VCaP (cell line): Measurements from ENCODE around the gene FSIP1.
A peak's percentile ranks its signal among the peaks of the same experiment; 100 is the strongest.

Experiments
- H3K27ac ChIP-seq: fragments of 450-650 bp; 2 replicates; pipeline ENCODE4 v1.5.1; 2017
- TF ChIP-seq, protein P1 (sequence below): fragments of 450-650 bp; conservative IDR thresholded peaks from 2 replicates; pipeline ENCODE4 v1.5.1; 2017; ENCODE audit warnings: mild to moderate bottlenecking, moderate library complexity

Gene FSIP1

DNA sequence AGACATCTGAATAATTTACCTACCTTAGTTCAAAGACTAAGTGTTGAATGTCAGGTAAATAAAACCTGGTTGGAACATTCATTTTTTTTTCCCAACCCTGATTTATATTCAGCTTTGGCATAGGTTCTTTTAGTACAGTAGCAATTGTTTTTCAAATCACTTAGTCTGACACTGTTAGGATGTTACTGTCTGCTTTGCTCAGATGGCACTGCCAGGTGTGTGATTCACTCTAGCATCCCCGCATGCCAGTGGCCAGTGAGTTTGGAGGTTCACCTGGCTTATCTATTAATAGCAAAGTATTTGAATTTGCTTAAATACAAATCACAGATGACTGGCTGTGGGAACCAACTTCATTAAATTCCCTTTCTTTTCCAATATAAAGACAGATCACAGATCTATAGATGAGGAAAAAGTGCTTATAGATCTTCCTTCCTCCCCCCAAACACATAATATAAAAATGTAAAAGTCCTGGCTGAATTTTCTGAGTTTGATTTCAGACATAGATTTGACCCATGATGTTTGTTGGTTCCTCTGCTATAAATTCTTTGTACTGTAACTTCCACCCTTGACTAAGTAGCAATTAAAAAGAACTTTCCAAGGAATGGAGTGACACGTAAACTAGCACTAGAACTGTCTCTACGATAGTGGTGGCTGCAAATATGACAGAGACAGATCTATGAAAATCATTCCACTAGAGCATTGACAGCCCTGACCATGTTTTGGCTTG, 197.8 kb downstream of the FSIP1 start:
- H3K27ac ChIP-seq = peak overlapping the region; percentile 94

DNA sequence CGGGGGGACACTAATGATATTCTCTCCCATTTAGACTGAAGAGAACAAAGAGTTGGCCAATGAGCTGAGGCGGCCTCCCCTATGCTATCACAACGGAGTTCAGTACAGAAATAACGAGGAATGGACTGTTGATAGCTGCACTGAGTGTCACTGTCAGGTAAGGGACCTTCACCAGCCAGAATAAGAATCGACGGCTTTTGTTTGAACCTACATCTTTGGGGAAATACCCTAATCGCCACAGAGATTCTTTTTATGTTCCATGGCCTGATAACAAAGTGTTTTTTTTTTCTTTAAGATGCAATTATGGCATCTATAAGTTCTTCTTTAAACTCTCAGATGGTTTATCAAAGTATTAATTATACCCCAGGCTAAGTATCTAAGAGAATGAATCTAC, 198.4 kb downstream of the FSIP1 start:
- H3K27ac ChIP-seq = peak overlapping the region; percentile 94
- TF ChIP-seq, protein P1, sequence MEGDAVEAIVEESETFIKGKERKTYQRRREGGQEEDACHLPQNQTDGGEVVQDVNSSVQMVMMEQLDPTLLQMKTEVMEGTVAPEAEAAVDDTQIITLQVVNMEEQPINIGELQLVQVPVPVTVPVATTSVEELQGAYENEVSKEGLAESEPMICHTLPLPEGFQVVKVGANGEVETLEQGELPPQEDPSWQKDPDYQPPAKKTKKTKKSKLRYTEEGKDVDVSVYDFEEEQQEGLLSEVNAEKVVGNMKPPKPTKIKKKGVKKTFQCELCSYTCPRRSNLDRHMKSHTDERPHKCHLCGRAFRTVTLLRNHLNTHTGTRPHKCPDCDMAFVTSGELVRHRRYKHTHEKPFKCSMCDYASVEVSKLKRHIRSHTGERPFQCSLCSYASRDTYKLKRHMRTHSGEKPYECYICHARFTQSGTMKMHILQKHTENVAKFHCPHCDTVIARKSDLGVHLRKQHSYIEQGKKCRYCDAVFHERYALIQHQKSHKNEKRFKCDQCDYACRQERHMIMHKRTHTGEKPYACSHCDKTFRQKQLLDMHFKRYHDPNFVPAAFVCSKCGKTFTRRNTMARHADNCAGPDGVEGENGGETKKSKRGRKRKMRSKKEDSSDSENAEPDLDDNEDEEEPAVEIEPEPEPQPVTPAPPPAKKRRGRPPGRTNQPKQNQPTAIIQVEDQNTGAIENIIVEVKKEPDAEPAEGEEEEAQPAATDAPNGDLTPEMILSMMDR = no peak

More for the DNA sequence above, 197.8 kb downstream of the FSIP1 start:
- TF ChIP-seq, protein P1 = no peak

DNA sequence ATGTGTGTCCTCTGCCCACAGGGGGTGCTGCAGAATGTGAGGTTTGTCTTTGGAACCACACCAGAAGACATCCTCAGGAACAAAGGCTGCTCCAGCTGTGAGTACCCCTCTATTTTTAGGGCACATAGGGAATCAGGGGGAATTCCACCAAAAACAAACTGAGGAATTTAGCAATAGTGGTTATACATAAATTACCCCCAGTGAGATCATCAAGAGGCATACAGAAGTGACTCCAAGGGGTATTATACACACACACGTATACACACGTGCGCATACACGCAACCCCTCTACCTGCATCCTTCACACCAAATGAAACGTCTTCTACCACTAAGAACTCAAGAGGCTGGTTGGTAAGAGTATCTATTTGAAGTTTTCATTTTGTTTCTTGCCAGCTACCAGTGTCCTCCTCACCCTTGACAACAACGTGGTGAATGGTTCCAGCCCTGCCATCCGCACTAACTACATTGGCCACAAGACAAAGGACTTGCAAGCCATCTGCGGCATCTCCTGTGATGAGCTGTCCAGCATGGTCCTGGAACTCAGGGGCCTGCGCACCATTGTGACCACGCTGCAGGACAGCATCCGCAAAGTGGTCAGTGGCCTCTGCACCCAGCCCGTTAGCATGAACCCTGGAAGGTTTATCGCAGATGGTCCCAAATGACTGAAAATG, 198.9 kb downstream of the FSIP1 start:
- H3K27ac ChIP-seq = peak overlapping the region; percentile 94
- TF ChIP-seq, protein P1 = peak; percentile 18; the same call in 1 of the 2 replicates

DNA sequence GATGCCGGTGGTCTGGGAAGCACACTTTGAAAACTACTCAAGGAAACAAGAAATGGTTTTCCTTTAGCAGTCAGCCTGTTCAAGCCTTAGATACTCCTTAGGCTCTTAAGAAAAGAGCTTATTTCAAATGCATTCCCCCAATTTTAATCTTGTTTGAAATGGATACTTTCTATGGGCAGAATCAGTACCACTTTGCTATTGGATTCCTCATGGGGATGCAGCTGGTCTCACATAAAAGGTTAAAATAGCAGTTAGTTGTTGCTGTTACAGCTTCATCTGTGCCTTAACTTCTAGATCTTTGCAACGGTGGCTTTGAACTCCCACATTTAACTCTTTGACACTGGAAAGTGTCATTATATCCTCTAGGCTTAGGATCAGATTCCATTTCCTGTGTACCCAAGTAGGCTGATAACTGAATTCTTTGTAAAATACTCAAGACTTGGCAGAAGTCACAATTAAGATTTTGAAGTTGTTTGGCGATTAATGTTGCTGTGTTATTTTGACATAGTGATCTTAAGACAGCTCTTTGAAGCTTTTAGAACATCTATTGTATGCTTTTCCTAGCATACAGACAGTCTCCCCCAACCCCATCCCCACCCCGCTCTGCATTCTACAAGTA, 199.6 kb downstream of the FSIP1 start:
- H3K27ac ChIP-seq = peak overlapping the region; percentile 94
- TF ChIP-seq, protein P1 = peak; percentile 44; the same call in 1 of the 2 replicates

DNA sequence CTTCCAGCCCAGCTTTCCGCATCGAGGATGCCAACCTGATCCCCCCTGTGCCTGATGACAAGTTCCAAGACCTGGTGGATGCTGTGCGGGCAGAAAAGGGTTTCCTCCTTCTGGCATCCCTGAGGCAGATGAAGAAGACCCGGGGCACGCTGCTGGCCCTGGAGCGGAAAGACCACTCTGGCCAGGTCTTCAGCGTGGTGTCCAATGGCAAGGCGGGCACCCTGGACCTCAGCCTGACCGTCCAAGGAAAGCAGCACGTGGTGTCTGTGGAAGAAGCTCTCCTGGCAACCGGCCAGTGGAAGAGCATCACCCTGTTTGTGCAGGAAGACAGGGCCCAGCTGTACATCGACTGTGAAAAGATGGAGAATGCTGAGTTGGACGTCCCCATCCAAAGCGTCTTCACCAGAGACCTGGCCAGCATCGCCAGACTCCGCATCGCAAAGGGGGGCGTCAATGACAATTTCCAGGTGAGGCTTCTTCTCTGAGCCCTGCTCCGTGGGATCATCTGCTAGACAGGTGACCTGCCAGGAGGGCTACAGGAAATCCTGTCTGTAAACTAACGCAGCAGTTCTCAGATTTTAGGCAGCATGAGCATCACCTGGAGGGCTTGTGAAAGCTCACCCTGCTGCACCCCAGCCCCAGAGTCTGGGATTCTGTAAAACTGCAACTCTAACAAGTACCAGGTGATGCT, 200.2 kb downstream of the FSIP1 start:
- H3K27ac ChIP-seq = peak overlapping the region; percentile 94
- TF ChIP-seq, protein P1 = no peak

DNA sequence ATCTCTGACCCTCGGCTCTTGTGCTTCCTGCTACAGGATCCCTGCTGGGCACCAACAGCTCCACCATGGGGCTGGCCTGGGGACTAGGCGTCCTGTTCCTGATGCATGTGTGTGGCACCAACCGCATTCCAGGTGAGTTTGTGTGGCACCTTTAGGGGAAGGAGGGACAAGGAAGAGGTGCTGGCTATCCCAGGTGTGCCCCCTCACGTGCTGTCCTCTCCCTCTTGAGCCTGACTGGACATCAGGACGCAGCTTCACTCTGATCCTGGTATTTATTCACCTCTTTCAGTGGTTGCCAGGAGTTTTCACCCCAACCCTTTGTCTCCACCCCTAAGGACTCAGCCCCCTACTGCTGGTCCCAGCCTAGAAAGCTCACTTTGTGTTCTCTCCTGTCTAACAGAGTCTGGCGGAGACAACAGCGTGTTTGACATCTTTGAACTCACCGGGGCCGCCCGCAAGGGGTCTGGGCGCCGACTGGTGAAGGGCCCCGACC, 200.8 kb downstream of the FSIP1 start:
- peak overlapping the region; percentile 94 for H3K27ac ChIP-seq
- TF ChIP-seq, protein P1 = peak; percentile 77
